Heart left ventricle (tissue), 13 donors: Measurements from ENCODE around the gene SLC38A10.

Source experiments
- POLR2A ChIP-seq, 2 donors: fragments of 450-650 bp; IDR thresholded peaks; one replicate each; pipeline ENCODE4 v1.6.1; 2017; ENCODE audit warnings: antibody characterized with exemption in 2 of 2, mild to moderate bottlenecking in 2 of 2, moderate library complexity in 2 of 2
- TF ChIP-seq, protein P1 (sequence below), 12 donors: fragments of 200-600 bp; sonication (generic) in 4 of 12; IDR thresholded peaks; one replicate each; pipeline versions ENCODE4 v1.5.0 to v1.8.0; 2018 to 2022; ENCODE audit warnings: antibody characterized with exemption in 12 of 12, mild to moderate bottlenecking in 5 of 12
- donor health status: ischemic (EF 13 %, LVEDD 7.1; RV severe dilation, severe dysfunction).
- donor health status: DM: no; HTN: yes; CAD: no.
- donor health status: DM: no; HTN: no; CAD: no.
- donor health status: ischemic (EF 25% LVEDD 6.9; RV normal size, moderate dysfunction).
- donor health status: ischemic (EF 25% LVEDD 5.7; RV mildly dilated, moderate dysfunction).
- donor health status: ischemic (EF 35%, LVEDD 5.7; RV mildly dilated, moderate dysfunction).
- donor health status: nonischemic (EF 11% LVEDD 7.7; RV severe dilation, severe dysfunction).
- donor health status: DM: yes; HTN: yes; CAD: no.
- donor health status: PGD.
- donor health status: ischemic (EF 29% LVEDD 5.4; RV normal size, mild dysfunction).
- donor health status: nonischemic (EF 23%, LVEDD 6.1; RV moderate dilation, normal function).

DNA sequence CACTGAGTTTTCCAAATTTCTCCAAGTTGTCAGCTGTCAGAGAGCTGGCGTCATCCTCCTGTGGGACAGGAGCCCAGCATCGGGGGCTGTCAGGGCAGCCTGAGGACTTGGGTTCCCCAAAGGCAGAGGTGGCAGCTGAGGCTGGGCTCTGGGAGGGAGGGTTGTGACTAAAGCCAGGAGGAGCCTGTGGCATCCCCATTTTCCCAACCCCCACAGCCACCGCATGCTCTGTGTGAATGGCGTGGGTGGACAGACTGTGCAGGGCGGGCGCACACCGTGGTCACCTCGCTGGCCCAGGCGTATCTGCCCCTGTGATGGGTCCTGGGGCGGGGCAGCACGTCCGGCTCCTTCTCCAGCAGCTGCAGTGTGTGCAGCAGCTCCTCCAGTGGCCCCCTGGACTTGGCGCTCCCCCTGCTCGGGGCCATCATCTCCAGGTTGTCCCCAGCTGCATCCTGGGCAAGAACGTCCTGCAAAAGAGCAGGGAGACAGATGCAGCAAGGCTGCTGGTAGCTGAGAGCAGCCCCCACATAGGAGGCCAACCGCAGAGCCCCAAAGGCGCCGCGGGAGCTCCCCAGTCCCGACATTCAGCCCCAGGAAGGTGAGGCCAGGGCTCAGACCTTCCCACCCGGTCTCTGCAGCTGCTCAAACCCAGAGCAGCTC is 97.1 kb downstream of the SLC38A10 start:
- TF ChIP-seq, protein P1, sequence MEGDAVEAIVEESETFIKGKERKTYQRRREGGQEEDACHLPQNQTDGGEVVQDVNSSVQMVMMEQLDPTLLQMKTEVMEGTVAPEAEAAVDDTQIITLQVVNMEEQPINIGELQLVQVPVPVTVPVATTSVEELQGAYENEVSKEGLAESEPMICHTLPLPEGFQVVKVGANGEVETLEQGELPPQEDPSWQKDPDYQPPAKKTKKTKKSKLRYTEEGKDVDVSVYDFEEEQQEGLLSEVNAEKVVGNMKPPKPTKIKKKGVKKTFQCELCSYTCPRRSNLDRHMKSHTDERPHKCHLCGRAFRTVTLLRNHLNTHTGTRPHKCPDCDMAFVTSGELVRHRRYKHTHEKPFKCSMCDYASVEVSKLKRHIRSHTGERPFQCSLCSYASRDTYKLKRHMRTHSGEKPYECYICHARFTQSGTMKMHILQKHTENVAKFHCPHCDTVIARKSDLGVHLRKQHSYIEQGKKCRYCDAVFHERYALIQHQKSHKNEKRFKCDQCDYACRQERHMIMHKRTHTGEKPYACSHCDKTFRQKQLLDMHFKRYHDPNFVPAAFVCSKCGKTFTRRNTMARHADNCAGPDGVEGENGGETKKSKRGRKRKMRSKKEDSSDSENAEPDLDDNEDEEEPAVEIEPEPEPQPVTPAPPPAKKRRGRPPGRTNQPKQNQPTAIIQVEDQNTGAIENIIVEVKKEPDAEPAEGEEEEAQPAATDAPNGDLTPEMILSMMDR (IDR thresholded peaks at IDR 0.05), result no peak
- TF ChIP-seq POLR2A (IDR thresholded peaks at IDR 0.05), result no peak
